ENCODE data around the gene NCLN. TPM values are rescaled to one million over a fixed set of nuclear protein-coding genes. Genes with fewer than 3 reads are reported as not detected.

Gene NCLN
- total and polyA plus RNA-seq, 9 of the 15 experiments (the other 6 are each of a cell fraction or from before 2014, with no cell fraction given), result 3.8 to 126 (median 39.6) TPM

- TF ChIP-seq NR2C2 (CRISPR knock-in tag; IDR thresholded peaks at IDR 0.05) (peak; percentile 82; the same call in 1 of the 2 replicates), NR2C2 (tag; IDR thresholded peaks at IDR 0.05) (peak; percentile 99), NFIX (CRISPR knock-in tag; IDR thresholded peaks at IDR 0.05; ENCODE audit: low read depth) (no peak), TOE1 (IDR thresholded peaks at IDR 0.05; ENCODE audit: borderline replicate concordance) (no peak), TOE1 (CRISPR knock-in tag; IDR thresholded peaks at IDR 0.05; ENCODE audit: borderline replicate concordance, low read depth) (no peak), ELF1 (tag; IDR thresholded peaks at IDR 0.05) (peak; percentile 94), SIN3B (IDR thresholded peaks at IDR 0.05; ENCODE audit: low read depth) (peak; percentile 85), NBN (IDR thresholded peaks at IDR 0.05; ENCODE audit: low read depth) (0 out of 2 replicates have a peak, but pooled peaks have one; percentile 55), TCFL5 (CRISPR knock-in tag; conservative IDR thresholded peaks at IDR 0.05) (no peak), ZMIZ1 (IDR thresholded peaks at IDR 0.05; ENCODE audit: low read depth in 2 of 2, low read length in 2 of 2) (0 out of 4 replicates have a peak, but pooled peaks of 1 of the 2 experiments have one; percentile 51), NCOR1 (IDR thresholded peaks at IDR 0.05) (no peak), BDP1 (IDR thresholded peaks at IDR 0.05; ENCODE audit: insufficient read depth, insufficient read length) (no peak), ZBTB12 (CRISPR knock-in tag; IDR thresholded peaks at IDR 0.05) (0 out of 2 replicates have a peak, but pooled peaks have one; percentile 14), ZBTB33 (CRISPR knock-in tag; IDR thresholded peaks at IDR 0.05) (no peak), MBD1 (CRISPR knock-in tag; IDR thresholded peaks at IDR 0.05) (no peak), MTF1 (CRISPR knock-in tag; IDR thresholded peaks at IDR 0.05; ENCODE audit: borderline replicate concordance) (no peak), CHD2 (IDR thresholded peaks at IDR 0.05; ENCODE audit: low read depth, low read length) (0 out of 2 replicates have a peak, but pooled peaks have one; percentile 22), ZBTB1 (CRISPR knock-in tag; IDR thresholded peaks at IDR 0.05; ENCODE audit: borderline replicate concordance, low read depth) (peak; percentile 89; the same call in 1 of the 2 replicates), CGGBP1 (CRISPR knock-in tag; IDR thresholded peaks at IDR 0.05) (peak; percentile 68; the same call in 1 of the 2 replicates)
Measured at GRCh38 chr19:3185461-3186159, at the start of gene NCLN (continued).
